Neural cell (in vitro differentiated cells): ENCODE results near the gene ZNF425.

Experiments used
- CTCF ChIP-seq: fragments of 450-650 bp; IDR thresholded peaks from 2 replicates; pipeline ENCODE4 v1.5.1; 2014; ENCODE audit warnings: antibody characterized with exemption, mild to moderate bottlenecking, moderate library complexity; ENCODE audit not compliant: poor library complexity, severe bottlenecking
- EZH2 ChIP-seq: fragments of 200-600, 300-800 bp; shearing (Covaris generic), sonication (generic); IDR thresholded peaks from 2 replicates; pipeline ENCODE4 v1.6.1; 2014; ENCODE audit warnings: antibody characterized with exemption, low read length, borderline replicate concordance, mild to moderate bottlenecking; ENCODE audit not compliant: insufficient read depth, poor library complexity, severe bottlenecking
- MXI1 ChIP-seq: fragments of 450-650 bp; conservative IDR thresholded peaks from 2 replicates; pipeline ENCODE4 v1.6.1; 2014; ENCODE audit warnings: antibody characterized with exemption, mild to moderate bottlenecking; ENCODE audit not compliant: poor library complexity, severe bottlenecking
- POLR2AphosphoS5 ChIP-seq: IDR thresholded peaks from 2 replicates; pipeline ENCODE4 v1.6.1; 2012
- RAD21 ChIP-seq: fragments of 450-650 bp; conservative IDR thresholded peaks from 2 replicates; pipeline ENCODE4 v1.6.1; 2014; ENCODE audit warnings: antibody characterized with exemption, mild to moderate bottlenecking, moderate library complexity
- REST ChIP-seq: IDR thresholded peaks from 2 replicates; pipeline ENCODE4 v1.6.1; 2012; ENCODE audit warnings: borderline replicate concordance
- SMC3 ChIP-seq: fragments of 450-650 bp; conservative IDR thresholded peaks from 2 replicates; pipeline ENCODE4 v1.6.1; 2014; ENCODE audit warnings: antibody characterized with exemption, mild to moderate bottlenecking, moderate library complexity; ENCODE audit not compliant: poor library complexity
- TAF1 ChIP-seq: IDR thresholded peaks from 2 replicates; pipeline ENCODE4 v1.6.1; 2012; ENCODE audit warnings: low read depth

DNA sequence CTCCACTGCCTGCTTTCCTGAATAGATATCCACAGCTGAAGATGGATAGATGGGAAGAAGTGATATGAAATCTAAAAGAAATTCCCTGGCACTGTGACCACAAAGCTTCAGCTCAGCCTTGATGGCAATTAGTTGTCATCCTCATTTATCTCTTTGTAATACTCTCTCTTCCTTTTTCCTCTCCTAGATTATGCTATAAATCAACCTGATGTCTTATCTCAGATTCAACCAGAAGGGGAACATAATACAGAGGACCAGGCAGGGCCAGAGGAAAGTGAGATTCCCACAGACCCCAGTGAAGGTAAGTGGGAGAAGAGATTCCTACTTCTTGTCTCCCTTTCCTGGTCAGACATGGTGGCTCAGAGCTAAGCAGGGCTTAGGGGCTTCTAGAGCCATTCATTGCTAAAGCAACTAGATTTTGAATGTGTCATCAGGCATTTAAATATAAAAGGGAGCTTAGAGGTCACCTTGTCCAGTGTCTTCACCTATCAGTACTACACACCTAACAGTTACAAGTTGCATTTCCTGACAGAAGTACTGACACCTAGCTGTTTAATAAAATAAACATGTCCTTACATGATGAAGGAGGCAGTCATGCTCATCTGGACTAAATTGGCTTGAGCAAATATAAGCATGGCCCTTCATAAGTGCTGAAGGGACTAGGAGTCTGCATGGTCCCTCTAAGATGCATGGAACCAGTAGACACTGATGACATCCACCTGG lies 40.7 kb upstream of the ZNF425 start:
- no peak for TF ChIP-seq CTCF
- no peak for TF ChIP-seq TAF1
- no peak for TF ChIP-seq RAD21
- no peak for TF ChIP-seq POLR2AphosphoS5
- no peak for TF ChIP-seq SMC3
- TF ChIP-seq REST = no peak
- no peak for TF ChIP-seq EZH2
- TF ChIP-seq MXI1 = no peak
